Measurements from ENCODE around the gene SMIM35. TPM values are rescaled to one million over a fixed set of nuclear protein-coding genes. Genes with fewer than 3 reads are reported as not detected.
A peak's percentile ranks its signal among the peaks of the same experiment; 100 is the strongest.

The SMIM35 gene
- total RNA-seq, 3 donors from 2014 or later: not detected

DNA sequence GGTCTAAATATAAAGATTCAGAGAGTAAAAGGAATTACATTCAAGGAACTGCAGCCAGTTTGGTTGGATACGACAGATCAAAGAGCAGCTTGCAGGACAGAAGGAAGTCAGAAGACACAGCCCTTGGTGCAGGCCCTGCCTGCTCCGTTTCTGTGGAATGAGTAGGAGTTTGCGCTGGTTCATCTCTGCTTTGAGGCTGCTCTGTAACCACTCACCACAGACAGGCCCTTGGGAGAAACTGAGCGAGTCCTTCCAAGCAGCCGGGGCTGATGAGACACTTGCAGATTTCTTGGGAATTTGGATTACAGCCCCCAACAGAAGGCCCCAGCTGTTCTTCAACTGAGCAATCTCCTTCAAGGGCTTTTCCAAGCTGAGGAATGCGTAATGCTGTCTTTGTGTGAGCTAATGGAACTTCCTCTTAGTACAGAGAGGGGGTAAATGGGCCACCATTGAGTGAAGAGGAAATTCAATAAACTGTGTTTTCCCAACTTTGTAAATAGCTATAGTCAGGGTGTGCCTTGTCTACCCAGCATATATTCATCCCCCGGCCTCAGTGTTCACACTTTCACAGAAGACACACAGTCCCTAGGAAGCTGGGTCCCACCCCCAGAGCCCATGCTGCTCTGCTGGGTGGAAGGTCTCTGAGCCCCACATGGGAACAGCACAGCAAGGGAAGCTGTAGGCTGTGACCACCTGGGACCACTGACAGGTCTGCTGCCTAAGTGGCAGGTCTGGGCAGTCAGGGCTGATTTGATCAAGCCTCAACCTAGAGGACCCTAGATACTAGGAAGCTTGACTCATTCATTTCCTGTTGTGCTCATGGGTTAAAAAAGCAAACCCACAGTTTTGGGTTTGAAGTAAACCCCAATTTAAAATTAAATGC, 84.0 kb downstream of the SMIM35 start:
- Histone ChIP-seq H3K27me3 (no peaks in the 10 kb centered on the region), H3K36me3 (no peaks in the 10 kb centered on the region), H3K27ac (peak overlapping the region in 1 of 2 donors; percentile 61), H3K9me3 (no peaks in the 10 kb centered on the region), H3K4me1 (no peaks in the 10 kb centered on the region), H3K4me3 (no peak overlapping the region)
- TF ChIP-seq, protein P1, sequence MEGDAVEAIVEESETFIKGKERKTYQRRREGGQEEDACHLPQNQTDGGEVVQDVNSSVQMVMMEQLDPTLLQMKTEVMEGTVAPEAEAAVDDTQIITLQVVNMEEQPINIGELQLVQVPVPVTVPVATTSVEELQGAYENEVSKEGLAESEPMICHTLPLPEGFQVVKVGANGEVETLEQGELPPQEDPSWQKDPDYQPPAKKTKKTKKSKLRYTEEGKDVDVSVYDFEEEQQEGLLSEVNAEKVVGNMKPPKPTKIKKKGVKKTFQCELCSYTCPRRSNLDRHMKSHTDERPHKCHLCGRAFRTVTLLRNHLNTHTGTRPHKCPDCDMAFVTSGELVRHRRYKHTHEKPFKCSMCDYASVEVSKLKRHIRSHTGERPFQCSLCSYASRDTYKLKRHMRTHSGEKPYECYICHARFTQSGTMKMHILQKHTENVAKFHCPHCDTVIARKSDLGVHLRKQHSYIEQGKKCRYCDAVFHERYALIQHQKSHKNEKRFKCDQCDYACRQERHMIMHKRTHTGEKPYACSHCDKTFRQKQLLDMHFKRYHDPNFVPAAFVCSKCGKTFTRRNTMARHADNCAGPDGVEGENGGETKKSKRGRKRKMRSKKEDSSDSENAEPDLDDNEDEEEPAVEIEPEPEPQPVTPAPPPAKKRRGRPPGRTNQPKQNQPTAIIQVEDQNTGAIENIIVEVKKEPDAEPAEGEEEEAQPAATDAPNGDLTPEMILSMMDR (IDR thresholded peaks at IDR 0.05): no peak
- TF ChIP-seq POLR2A (IDR thresholded peaks at IDR 0.05) (no peak), POLR2AphosphoS5 (IDR thresholded peaks at IDR 0.05) (no peak)
- no peak for DNase-seq (ENCODE audit: low spot score in 2 of 2)
- intact Hi-C loops (cut with DNase I; ENCODE audit: low total_unique reads): no loop called here

DNA sequence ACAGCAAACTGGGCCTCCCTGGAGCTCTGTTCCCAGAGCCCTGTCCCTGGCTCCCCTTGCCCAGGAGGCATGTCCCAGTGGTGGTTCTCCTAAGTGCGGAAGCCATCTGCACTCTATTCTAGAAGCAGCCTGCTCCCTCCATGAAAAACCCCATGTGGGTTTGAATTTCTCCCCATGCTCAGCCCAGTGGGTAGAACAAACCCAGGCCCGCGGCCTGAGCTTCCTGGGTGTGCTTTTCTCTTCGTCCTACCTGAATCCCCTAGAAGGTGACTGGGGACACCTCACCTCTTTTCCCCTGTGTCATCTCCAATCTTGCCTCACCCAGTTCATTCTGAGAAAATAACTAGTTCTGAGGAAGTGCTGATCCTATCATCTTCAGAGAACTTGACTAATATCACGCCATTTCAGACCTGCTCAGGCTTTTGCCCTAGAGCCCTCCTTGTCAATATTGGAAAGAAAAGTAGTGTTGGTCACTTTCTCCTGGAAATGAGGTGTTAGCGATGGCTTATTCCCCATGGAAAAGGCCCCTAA, 84.7 kb downstream of the SMIM35 start:
- Histone ChIP-seq H3K9me3 (no peaks in the 10 kb centered on the region), H3K4me3 (no peak overlapping the region), H3K27ac (peak overlapping the region in 1 of 2 donors; percentile 61), H3K27me3 (no peaks in the 10 kb centered on the region), H3K4me1 (no peaks in the 10 kb centered on the region), H3K36me3 (no peaks in the 10 kb centered on the region)
- no peak for DNase-seq (ENCODE audit: low spot score in 2 of 2)
- TF ChIP-seq, protein P1 (IDR thresholded peaks at IDR 0.05): no peak
- TF ChIP-seq POLR2A (IDR thresholded peaks at IDR 0.05) (no peak), POLR2AphosphoS5 (IDR thresholded peaks at IDR 0.05) (no peak)
- intact Hi-C loops (cut with DNase I; ENCODE audit: low total_unique reads): no loop called here

- Histone ChIP-seq H3K27ac (peak overlapping the region in 1 of 2 donors; percentile 12), H3K36me3 (no peaks in the 10 kb centered on the region), H3K4me1 (no peaks in the 10 kb centered on the region), H3K4me3 (no peak overlapping the region), H3K27me3 (no peaks in the 10 kb centered on the region), H3K9me3 (no peaks in the 10 kb centered on the region)
- no peak for DNase-seq (ENCODE audit: low spot score in 2 of 2)
- TF ChIP-seq POLR2A (IDR thresholded peaks at IDR 0.05): no peak
- no peak for TF ChIP-seq POLR2AphosphoS5 (IDR thresholded peaks at IDR 0.05)
- TF ChIP-seq, protein P1 (IDR thresholded peaks at IDR 0.05): no peak
- intact Hi-C loops (cut with DNase I; ENCODE audit: low total_unique reads): no loop called here
Measured at GRCh38 chr11:118001494-118001971, 85.2 kb downstream of the SMIM35 start.

DNA sequence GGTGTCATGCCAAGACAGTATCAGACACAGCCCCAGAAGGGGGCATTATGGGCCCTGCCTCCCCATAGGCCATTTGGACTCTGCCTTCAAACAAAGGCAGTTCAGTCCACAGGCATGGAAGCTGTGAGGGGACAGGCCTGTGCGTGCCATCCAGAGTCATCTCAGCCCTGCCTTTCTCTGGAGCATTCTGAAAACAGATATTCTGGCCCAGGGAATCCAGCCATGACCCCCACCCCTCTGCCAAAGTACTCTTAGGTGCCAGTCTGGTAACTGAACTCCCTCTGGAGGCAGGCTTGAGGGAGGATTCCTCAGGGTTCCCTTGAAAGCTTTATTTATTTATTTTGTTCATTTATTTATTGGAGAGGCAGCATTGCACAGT, 85.9 kb downstream of the SMIM35 start:
- H3K9me3 ChIP-seq: no peaks in the 10 kb centered on the region
- no peaks in the 10 kb centered on the region for H3K36me3 ChIP-seq
- H3K4me3 ChIP-seq: no peak overlapping the region
- intact Hi-C loops (cut with DNase I; ENCODE audit: low total_unique reads): no loop called here
- no peaks in the 10 kb centered on the region for H3K4me1 ChIP-seq
- no peak overlapping the region for H3K27ac ChIP-seq
- TF ChIP-seq, protein P1 (IDR thresholded peaks at IDR 0.05): no peak
- TF ChIP-seq POLR2A (IDR thresholded peaks at IDR 0.05): no peak
- TF ChIP-seq POLR2AphosphoS5 (IDR thresholded peaks at IDR 0.05): no peak
- no peak for DNase-seq (ENCODE audit: low spot score in 2 of 2)
- no peaks in the 10 kb centered on the region for H3K27me3 ChIP-seq

All from breast epithelium (tissue), 4 donors.